Loucy (cell line): ENCODE data around the gene NPY.

Experiments used
- H2AFZ ChIP-seq: fragments of 200-600 bp; sonication (generic); 2 replicates; pipeline ENCODE4 v1.6.0; 2016; ENCODE audit warnings: antibody characterized with exemption, mild to moderate bottlenecking, low read length, moderate library complexity
- H3F3A ChIP-seq: fragments of 200-600 bp; 2 replicates; pipeline ENCODE4 v1.6.0; 2016; ENCODE audit warnings: antibody characterized with exemption, low read depth, mild to moderate bottlenecking
- H3K27me3 ChIP-seq: fragments of 200-600 bp; sonication (generic); 2 replicates; pipeline ENCODE4 v1.6.1; 2014; ENCODE audit warnings: low read length, mild to moderate bottlenecking; ENCODE audit not compliant: insufficient read depth, poor library complexity, severe bottlenecking
- H3K36me3 ChIP-seq: fragments of 200-600 bp; sonication (generic); 2 replicates; pipeline ENCODE4 v1.6.1; 2016; ENCODE audit warnings: low read length; ENCODE audit not compliant: insufficient read depth
- H3K4me1 ChIP-seq: fragments of 200-600 bp; sonication (generic); 2 replicates; pipeline ENCODE4 v1.5.1; 2014; ENCODE audit warnings: low read length, mild to moderate bottlenecking; ENCODE audit not compliant: insufficient read depth, poor library complexity, severe bottlenecking
- H3K4me2 ChIP-seq: fragments of 200-600 bp; sonication (generic); 2 replicates; pipeline ENCODE4 v1.6.0; 2014; ENCODE audit warnings: antibody characterized with exemption, low read length, low read depth, mild to moderate bottlenecking; ENCODE audit not compliant: poor library complexity, severe bottlenecking
- H3K4me3 ChIP-seq: fragments of 200-600 bp; sonication (generic); 2 replicates; pipeline ENCODE4 v1.5.1; 2014; ENCODE audit warnings: low read length, mild to moderate bottlenecking, mixed read lengths; ENCODE audit not compliant: poor library complexity, severe bottlenecking
- H3K79me2 ChIP-seq: fragments of 200-600 bp; sonication (generic); 2 replicates; pipeline ENCODE4 v1.6.1; 2014; ENCODE audit warnings: low read length; ENCODE audit not compliant: insufficient read depth
- H3K9ac ChIP-seq: fragments of 200-600 bp; sonication (generic); 2 replicates; pipeline ENCODE4 v1.6.0; 2014; ENCODE audit warnings: mild to moderate bottlenecking, low read depth, low read length, moderate library complexity; ENCODE audit not compliant: poor library complexity, severe bottlenecking
- H3K9me2 ChIP-seq: fragments of 200-600 bp; sonication (generic); replicated peaks from 2 replicates; pipeline ENCODE4 v1.6.1; 2016; ENCODE audit warnings: low read depth, low read length, mixed read lengths
- H3K9me3 ChIP-seq: fragments of 200-600 bp; sonication (generic); 2 replicates; pipeline ENCODE4 v1.6.1; 2014; ENCODE audit warnings: mild to moderate bottlenecking, antibody characterized with exemption, low read length, low read depth; ENCODE audit not compliant: insufficient read depth
- H4K20me1 ChIP-seq: fragments of 200-600 bp; sonication (generic); 2 replicates; pipeline ENCODE4 v1.6.0; 2014; ENCODE audit warnings: antibody characterized with exemption, low read length, mild to moderate bottlenecking; ENCODE audit not compliant: insufficient read depth, poor library complexity, severe bottlenecking
- EZH2phosphoT487 ChIP-seq: fragments of 200-600 bp; IDR thresholded peaks from 2 replicates; pipeline ENCODE4 v1.6.1; 2018; ENCODE audit warnings: antibody characterized with exemption, mild to moderate bottlenecking, moderate library complexity, borderline replicate concordance
- TF ChIP-seq, protein P1 (sequence below): fragments of 200-600 bp; sonication (generic); conservative IDR thresholded peaks from 2 replicates; pipeline ENCODE4 v1.5.1; 2014; ENCODE audit warnings: mild to moderate bottlenecking, antibody characterized with exemption, low read length

NPY gene

GRCh38 chr7:24244554-24244953 is 39.4 kb upstream of the NPY start:
- no peaks in the 10 kb centered on the region for H3K9me2 ChIP-seq
- H2AFZ ChIP-seq: no peak overlapping the region
- no peaks in the 10 kb centered on the region for H3K36me3 ChIP-seq
- TF ChIP-seq EZH2phosphoT487: no peak
- TF ChIP-seq, protein P1, sequence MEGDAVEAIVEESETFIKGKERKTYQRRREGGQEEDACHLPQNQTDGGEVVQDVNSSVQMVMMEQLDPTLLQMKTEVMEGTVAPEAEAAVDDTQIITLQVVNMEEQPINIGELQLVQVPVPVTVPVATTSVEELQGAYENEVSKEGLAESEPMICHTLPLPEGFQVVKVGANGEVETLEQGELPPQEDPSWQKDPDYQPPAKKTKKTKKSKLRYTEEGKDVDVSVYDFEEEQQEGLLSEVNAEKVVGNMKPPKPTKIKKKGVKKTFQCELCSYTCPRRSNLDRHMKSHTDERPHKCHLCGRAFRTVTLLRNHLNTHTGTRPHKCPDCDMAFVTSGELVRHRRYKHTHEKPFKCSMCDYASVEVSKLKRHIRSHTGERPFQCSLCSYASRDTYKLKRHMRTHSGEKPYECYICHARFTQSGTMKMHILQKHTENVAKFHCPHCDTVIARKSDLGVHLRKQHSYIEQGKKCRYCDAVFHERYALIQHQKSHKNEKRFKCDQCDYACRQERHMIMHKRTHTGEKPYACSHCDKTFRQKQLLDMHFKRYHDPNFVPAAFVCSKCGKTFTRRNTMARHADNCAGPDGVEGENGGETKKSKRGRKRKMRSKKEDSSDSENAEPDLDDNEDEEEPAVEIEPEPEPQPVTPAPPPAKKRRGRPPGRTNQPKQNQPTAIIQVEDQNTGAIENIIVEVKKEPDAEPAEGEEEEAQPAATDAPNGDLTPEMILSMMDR: no peak
- H3F3A ChIP-seq: no peaks in the 10 kb centered on the region
- H3K4me2 ChIP-seq: no peak overlapping the region
- no peaks in the 10 kb centered on the region for H3K27me3 ChIP-seq
- no peaks in the 10 kb centered on the region for H3K9me3 ChIP-seq
- H3K4me1 ChIP-seq: no peaks in the 10 kb centered on the region
- H3K4me3 ChIP-seq: no peak overlapping the region
- no peaks in the 10 kb centered on the region for H4K20me1 ChIP-seq
- H3K9ac ChIP-seq: no peak overlapping the region
- no peaks in the 10 kb centered on the region for H3K79me2 ChIP-seq

DNA sequence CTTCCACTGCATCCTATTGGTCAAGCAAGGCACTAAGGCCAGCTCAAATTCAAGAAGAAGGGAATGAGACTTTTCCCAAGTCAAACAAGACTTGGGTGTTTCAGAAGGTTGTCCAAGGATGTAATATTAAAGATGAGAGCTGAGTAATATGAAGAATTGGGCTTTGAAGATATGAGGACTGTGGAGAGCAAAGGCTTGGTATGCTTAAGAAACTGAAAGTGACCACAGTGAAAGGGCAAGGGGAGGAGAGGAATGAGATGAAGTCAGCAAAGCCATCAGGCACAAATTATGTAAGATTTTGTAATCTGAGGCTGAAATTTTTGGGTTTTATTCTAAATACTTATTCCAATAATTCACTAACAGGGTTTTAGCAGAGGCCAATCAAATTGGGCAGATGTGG is 38.6 kb upstream of the NPY start:
- Histone ChIP-seq H3K9me3 (no peaks in the 10 kb centered on the region), H3K36me3 (no peaks in the 10 kb centered on the region), H3K79me2 (no peaks in the 10 kb centered on the region), H2AFZ (0 out of 2 replicates have a peak overlapping the region, but pooled peaks have one; percentile 4), H3K9ac (no peak overlapping the region), H3K4me1 (no peaks in the 10 kb centered on the region), H3F3A (no peaks in the 10 kb centered on the region), H4K20me1 (no peaks in the 10 kb centered on the region), H3K4me2 (no peak overlapping the region), H3K9me2 (no peaks in the 10 kb centered on the region), H3K4me3 (no peak overlapping the region), H3K27me3 (no peaks in the 10 kb centered on the region)
- TF ChIP-seq EZH2phosphoT487: no peak
- TF ChIP-seq, protein P1: no peak

DNA sequence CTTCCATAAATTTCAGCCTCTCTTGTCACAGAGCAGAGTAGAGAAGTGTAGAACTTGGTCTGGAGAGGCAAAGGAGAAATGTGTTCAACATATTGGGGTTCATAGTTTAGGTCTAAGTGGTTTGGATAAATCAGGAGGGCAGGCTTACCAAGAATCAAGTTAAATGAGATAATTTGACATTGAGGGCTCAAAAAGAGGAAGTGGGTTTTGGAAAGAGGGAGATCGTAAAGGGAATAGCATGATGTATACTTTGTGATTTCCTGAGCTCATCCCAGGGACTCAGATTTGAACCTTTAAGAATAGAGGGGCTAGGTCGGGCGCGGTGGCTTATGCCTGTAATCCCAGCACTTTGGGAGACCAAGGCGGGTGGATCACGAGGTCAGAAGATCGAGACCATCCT is 34.7 kb upstream of the NPY start:
- Histone ChIP-seq H3K4me1 (no peaks in the 10 kb centered on the region), H2AFZ (no peak overlapping the region), H3K9me2 (no peaks in the 10 kb centered on the region), H3K27me3 (no peaks in the 10 kb centered on the region), H3K4me2 (no peak overlapping the region), H3K36me3 (no peaks in the 10 kb centered on the region), H3K9me3 (peaks cover 8% of the 10 kb centered on the region; the same call in 1 of the 2 replicates), H3K79me2 (no peaks in the 10 kb centered on the region), H3K9ac (no peak overlapping the region), H4K20me1 (no peaks in the 10 kb centered on the region), H3F3A (no peaks in the 10 kb centered on the region), H3K4me3 (no peak overlapping the region)
- TF ChIP-seq, protein P1: no peak
- no peak for TF ChIP-seq EZH2phosphoT487
